Tibial artery (tissue), 4 donors: ENCODE results near the gene NPTN.

Source experiments
- DNase-seq, 2 donors: peaks; one replicate each; pipeline ENCODE4 v3.0.0-alpha.2; 2019
- H3K27ac ChIP-seq, 2 donors: fragments of 200-600 bp; sonication (generic) in 1 of 2; 1 replicate in 1 of 2; 2 replicates in 1 of 2; pipeline ENCODE4 v1.5.1; 2018 to 2019; ENCODE audit warnings: mild to moderate bottlenecking in 1 of 2
- H3K27me3 ChIP-seq, 2 donors: fragments of 200-600 bp; sonication (generic) in 1 of 2; one replicate each; pipeline versions ENCODE4 v1.5.1 to v1.6.0; 2016 to 2019
- H3K36me3 ChIP-seq, 3 donors: fragments of 200-600 bp; sonication (generic) in 2 of 3; one replicate each; pipeline ENCODE4 v1.5.1; 2016 to 2019; ENCODE audit warnings: mild to moderate bottlenecking in 2 of 3
- H3K4me1 ChIP-seq, 4 donors: fragments of 200-600 bp; sonication (generic) in 2 of 4; 1 replicate in 3 of 4; 2 replicates in 1 of 4; pipeline ENCODE4 v1.5.1; 2016 to 2019
- H3K4me3 ChIP-seq, 2 donors: fragments of 200-600 bp; sonication (generic) in 1 of 2; 1 replicate in 1 of 2; 2 replicates in 1 of 2; pipeline ENCODE4 v1.5.1; 2018 to 2019; ENCODE audit warnings: mild to moderate bottlenecking in 2 of 2
- H3K9me3 ChIP-seq, 3 donors: fragments of 200-600 bp; sonication (generic) in 1 of 3; one replicate each; pipeline ENCODE4 v1.5.1; 2016 to 2019
- intact Hi-C: fragments of 100-400 bp; cut with DNase I; formaldehyde crosslinking; loops from one replicate; pipeline ENCODE4 v1.15.0; 2023; ENCODE audit warnings: low total_unique reads
- TF ChIP-seq, protein P1 (sequence below), 2 experiments: fragments of 200-600 bp in 1 of 2; fragments of 450-650 bp in 1 of 2; IDR thresholded peaks; one replicate each; pipeline ENCODE4 v1.5.1; 2017 to 2019; ENCODE audit warnings: antibody characterized with exemption in 2 of 2, mild to moderate bottlenecking in 1 of 2, moderate library complexity in 1 of 2

NPTN gene

DNA sequence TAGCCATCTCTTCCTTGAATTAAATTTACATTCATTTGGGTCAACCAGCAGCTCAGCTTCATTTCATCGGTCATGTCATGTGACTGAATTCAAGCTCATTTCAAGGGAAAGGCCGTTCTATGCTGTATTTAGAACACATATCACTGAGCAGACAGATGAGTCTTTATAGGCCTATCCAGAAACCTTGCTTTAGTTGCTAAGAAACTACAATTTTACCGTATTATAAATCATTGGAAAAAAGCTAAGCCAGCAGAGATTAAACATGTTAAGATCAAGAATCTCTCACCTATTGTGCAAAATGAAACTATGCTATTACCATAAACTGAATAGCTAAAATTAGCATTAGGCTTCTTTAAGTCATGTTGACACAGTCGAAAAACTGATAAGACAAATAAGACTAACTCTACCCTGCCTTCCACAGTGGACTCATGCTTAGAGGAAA, 2.2 kb downstream of the NPTN start:
- Histone ChIP-seq H3K4me3 (peak overlapping the region; percentile 92 to 98), H3K27ac (peak overlapping the region; percentile 98 to 100), H3K36me3 (no peaks in the 10 kb centered on the region), H3K9me3 (no peaks in the 10 kb centered on the region), H3K4me1 (peaks cover 0 to 68% (median 43%) of the 10 kb centered on the region in 4 donors), H3K27me3 (no peaks in the 10 kb centered on the region)
- DNase-seq = no peak
- intact Hi-C loops = no loop called here
- TF ChIP-seq, protein P1, sequence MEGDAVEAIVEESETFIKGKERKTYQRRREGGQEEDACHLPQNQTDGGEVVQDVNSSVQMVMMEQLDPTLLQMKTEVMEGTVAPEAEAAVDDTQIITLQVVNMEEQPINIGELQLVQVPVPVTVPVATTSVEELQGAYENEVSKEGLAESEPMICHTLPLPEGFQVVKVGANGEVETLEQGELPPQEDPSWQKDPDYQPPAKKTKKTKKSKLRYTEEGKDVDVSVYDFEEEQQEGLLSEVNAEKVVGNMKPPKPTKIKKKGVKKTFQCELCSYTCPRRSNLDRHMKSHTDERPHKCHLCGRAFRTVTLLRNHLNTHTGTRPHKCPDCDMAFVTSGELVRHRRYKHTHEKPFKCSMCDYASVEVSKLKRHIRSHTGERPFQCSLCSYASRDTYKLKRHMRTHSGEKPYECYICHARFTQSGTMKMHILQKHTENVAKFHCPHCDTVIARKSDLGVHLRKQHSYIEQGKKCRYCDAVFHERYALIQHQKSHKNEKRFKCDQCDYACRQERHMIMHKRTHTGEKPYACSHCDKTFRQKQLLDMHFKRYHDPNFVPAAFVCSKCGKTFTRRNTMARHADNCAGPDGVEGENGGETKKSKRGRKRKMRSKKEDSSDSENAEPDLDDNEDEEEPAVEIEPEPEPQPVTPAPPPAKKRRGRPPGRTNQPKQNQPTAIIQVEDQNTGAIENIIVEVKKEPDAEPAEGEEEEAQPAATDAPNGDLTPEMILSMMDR (IDR thresholded peaks at IDR 0.05) = no peak

DNA sequence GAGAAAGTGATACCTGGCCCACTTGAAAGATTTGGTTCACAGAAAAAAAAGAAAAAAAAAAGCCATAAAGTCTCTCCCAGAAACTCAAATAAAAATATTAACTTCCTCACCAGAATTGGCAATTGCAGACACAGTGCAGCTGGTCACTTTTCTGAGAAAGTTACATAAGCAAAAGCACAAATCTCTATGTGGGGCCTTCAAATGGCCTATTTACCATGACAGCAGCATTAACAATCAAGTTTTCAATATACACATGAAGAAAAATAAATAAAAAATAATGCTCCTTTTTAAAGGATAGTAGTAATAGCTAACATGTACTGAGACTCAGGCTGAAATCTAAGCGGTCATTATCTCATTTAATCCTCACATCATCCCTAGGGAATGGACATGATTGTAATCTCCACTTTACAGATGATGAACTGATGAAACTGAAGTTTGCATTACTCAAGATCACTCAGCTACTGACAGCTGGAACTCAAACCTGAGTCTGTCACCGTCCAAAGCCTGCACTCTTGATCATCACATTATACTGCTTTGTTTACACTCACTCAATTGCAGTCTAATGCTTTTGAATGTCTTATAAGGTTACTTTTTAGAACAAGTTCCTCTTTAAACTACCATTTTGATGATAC, 3.3 kb downstream of the NPTN start:
- intact Hi-C loops = no loop called here

DNA sequence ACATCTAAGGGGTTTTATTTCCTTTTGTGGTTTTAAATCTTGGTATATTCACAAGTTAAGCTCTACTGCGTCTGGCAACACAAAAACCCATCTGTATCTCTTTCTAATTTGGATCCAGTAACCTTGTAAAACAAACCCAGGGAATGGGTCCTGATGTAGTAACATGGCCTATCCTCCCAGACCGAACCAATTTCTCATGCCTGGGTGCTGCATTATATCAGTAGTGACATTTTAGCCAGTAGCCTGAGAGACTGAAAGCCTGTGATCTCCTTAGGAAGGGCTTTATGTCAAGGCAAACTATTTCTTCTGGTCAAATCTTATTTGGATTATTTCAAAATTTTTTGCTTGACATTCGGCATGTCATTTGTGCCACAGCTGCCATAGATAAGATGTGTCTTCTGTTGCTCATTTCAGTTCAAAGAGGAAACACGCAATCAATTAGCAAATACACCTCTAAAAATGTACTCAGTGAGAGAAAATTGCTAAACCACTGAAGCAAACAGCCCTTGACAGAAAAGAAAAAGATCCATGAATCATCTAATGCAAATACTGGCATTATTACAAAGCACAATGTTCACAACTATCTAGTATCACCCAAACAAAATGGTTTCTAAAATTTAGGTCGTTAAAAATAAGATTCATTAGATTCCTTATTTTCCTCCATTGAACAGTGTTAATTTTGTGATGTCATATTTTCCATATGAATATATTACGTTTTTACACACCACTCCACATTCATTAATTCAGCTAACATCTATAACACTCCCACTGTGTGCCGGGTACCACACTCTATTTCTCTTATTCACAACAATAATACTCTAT, 4.0 kb downstream of the NPTN start:
- peak overlapping the region; percentile 98 to 100 for H3K27ac ChIP-seq
- peaks cover 0 to 84% (median 53%) of the 10 kb centered on the region in 4 donors for H3K4me1 ChIP-seq
- H3K9me3 ChIP-seq = no peaks in the 10 kb centered on the region
- H3K27me3 ChIP-seq = no peaks in the 10 kb centered on the region
- TF ChIP-seq, protein P1 (IDR thresholded peaks at IDR 0.05) = no peak
- H3K4me3 ChIP-seq = no peak overlapping the region
- H3K36me3 ChIP-seq = no peaks in the 10 kb centered on the region
- DNase-seq = no peak
- intact Hi-C loops = no loop called here

More for the DNA sequence above, 3.3 kb downstream of the NPTN start:
- no peaks in the 10 kb centered on the region for H3K27me3 ChIP-seq
- H3K36me3 ChIP-seq = no peaks in the 10 kb centered on the region
- no peak for DNase-seq
- peak overlapping the region in 1 of 2 donors; percentile 98 for H3K4me3 ChIP-seq
- H3K4me1 ChIP-seq = peaks cover 0 to 79% (median 47%) of the 10 kb centered on the region in 4 donors
- peak overlapping the region; percentile 98 to 100 for H3K27ac ChIP-seq
- no peaks in the 10 kb centered on the region for H3K9me3 ChIP-seq
- TF ChIP-seq, protein P1 (IDR thresholded peaks at IDR 0.05) = no peak

- H3K36me3 ChIP-seq = no peaks in the 10 kb centered on the region
- H3K27ac ChIP-seq = peak overlapping the region; percentile 98 to 100
- no peaks in the 10 kb centered on the region for H3K27me3 ChIP-seq
- peaks cover 0 to 88% (median 56%) of the 10 kb centered on the region in 4 donors for H3K4me1 ChIP-seq
- intact Hi-C loops = no loop called here
- DNase-seq = no peak
- no peaks in the 10 kb centered on the region for H3K9me3 ChIP-seq
- TF ChIP-seq, protein P1 (IDR thresholded peaks at IDR 0.05) = no peak
- no peak overlapping the region for H3K4me3 ChIP-seq
Measured at GRCh38 chr15:73628102-73628501, 5.1 kb downstream of the NPTN start.

GRCh38 chr15:73626072-73626471, 7.1 kb downstream of the NPTN start:
- no peak for DNase-seq
- Histone ChIP-seq H3K36me3 (no peaks in the 10 kb centered on the region), H3K27me3 (no peaks in the 10 kb centered on the region), H3K4me1 (peaks cover 0 to 100% (median 56%) of the 10 kb centered on the region in 4 donors), H3K27ac (no peak overlapping the region), H3K4me3 (no peak overlapping the region), H3K9me3 (no peaks in the 10 kb centered on the region)
- TF ChIP-seq, protein P1 (IDR thresholded peaks at IDR 0.05) = no peak
- intact Hi-C loops = no loop called here
